ENCODE data around the gene FHIT. TPM values are rescaled to one million over a fixed set of nuclear protein-coding genes. Genes with fewer than 3 reads are reported as not detected.

The FHIT gene
- total and polyA plus RNA-seq, 11 donors: 4.2 to 26.8 (median 16.5) TPM

DNA sequence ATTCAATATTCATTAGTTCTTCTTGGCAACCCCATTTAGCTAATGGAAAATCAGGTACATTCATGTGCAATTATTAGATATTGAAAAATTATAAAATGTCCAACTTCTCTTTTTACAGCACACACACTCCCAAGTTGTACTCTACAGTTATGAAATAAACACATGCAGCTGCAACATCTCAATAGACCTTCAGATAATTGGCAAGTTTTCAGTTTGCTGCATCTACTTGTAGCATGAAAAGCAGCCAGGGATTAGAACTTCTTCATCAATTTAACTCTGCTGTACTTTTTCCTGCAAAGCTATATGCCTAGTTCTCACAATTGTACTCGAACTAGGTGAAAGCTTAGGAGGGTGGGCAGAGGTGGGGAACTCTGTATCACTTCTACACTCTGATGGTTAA, 46.6 kb upstream of the FHIT start:
- WGBS, 4 donors: 62 to 67% (median 65%) methylated on average over 1 of the region's 1 CpG

DNA sequence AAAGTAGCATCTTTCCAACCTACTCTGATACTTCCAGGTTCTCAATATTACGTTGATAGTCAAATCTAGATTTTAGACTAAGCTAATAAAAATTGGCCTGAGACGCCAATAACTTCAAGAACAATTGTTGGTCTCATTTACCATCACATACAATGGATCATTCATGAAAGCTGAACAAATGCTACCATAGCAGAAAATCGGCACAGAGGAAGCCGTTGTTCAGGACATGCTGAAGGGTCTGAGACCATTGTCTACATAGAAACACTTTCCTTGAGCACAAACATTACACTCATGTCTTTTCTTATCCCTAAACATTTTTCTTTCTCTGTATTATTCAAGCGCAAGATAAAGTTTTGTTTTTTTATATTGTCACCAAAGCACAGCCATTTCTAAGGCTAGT, 37.2 kb upstream of the FHIT start:
- Histone ChIP-seq H3K27me3 (peaks cover 0 to 8% (median 0%) of the 10 kb centered on the region in 9 donors), H3K4me3 (no peak overlapping the region), H3K4me1 (no peaks in the 10 kb centered on the region), H3K36me3 (no peaks in the 10 kb centered on the region), H3K27ac (no peak overlapping the region), H3K9me3 (no peaks in the 10 kb centered on the region)
- 86 to 93% (median 87%) methylated on average over 5 of the region's 5 CpGs for WGBS, 4 donors
- TF ChIP-seq POLR2A (IDR thresholded peaks at IDR 0.05): no peak
- intact Hi-C loops (cut with DNase I): no loop called here
- DNase-seq: no peak
- ATAC-seq: no peak

More for the DNA sequence above, 46.6 kb upstream of the FHIT start:
- ATAC-seq: no peak
- Histone ChIP-seq H3K9me3 (no peaks in the 10 kb centered on the region), H3K36me3 (no peaks in the 10 kb centered on the region), H3K27me3 (no peaks in the 10 kb centered on the region), H3K27ac (no peak overlapping the region), H3K4me3 (no peak overlapping the region), H3K4me1 (no peaks in the 10 kb centered on the region)
- no peak for DNase-seq
- TF ChIP-seq, protein P1, sequence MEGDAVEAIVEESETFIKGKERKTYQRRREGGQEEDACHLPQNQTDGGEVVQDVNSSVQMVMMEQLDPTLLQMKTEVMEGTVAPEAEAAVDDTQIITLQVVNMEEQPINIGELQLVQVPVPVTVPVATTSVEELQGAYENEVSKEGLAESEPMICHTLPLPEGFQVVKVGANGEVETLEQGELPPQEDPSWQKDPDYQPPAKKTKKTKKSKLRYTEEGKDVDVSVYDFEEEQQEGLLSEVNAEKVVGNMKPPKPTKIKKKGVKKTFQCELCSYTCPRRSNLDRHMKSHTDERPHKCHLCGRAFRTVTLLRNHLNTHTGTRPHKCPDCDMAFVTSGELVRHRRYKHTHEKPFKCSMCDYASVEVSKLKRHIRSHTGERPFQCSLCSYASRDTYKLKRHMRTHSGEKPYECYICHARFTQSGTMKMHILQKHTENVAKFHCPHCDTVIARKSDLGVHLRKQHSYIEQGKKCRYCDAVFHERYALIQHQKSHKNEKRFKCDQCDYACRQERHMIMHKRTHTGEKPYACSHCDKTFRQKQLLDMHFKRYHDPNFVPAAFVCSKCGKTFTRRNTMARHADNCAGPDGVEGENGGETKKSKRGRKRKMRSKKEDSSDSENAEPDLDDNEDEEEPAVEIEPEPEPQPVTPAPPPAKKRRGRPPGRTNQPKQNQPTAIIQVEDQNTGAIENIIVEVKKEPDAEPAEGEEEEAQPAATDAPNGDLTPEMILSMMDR (IDR thresholded peaks at IDR 0.05): no peak
- intact Hi-C loops (cut with DNase I): no loop called here

DNA sequence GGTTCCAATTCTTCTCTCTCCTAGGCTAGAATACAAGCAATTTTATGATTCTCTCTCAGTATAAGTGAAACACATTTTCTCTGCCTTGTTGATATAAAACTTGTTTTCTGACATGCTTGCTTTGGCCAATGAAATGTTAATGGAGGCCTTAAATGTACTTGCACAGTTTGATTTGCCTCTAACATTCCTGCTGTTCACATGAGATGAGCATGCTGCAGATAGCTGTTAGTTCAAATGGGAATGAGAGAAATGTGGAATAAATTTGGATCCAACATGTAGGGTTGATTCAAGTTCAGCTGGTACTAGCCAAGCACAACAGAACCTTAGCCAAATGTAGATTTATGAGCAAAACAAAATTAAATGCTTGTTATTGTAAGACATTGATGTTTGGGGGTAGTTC, 32.6 kb upstream of the FHIT start:
- intact Hi-C loops (cut with DNase I): no loop called here
- no peak for TF ChIP-seq POLR2A (IDR thresholded peaks at IDR 0.05)
- TF ChIP-seq, protein P1 (IDR thresholded peaks at IDR 0.05): no peak
- H3K36me3 ChIP-seq: no peaks in the 10 kb centered on the region
- H3K9me3 ChIP-seq: no peaks in the 10 kb centered on the region
- no peaks in the 10 kb centered on the region for H3K27me3 ChIP-seq
- no peak overlapping the region for H3K27ac ChIP-seq
- H3K4me1 ChIP-seq: no peaks in the 10 kb centered on the region
- no peak for ATAC-seq
- no peak overlapping the region for H3K4me3 ChIP-seq
- DNase-seq: no peak

DNA sequence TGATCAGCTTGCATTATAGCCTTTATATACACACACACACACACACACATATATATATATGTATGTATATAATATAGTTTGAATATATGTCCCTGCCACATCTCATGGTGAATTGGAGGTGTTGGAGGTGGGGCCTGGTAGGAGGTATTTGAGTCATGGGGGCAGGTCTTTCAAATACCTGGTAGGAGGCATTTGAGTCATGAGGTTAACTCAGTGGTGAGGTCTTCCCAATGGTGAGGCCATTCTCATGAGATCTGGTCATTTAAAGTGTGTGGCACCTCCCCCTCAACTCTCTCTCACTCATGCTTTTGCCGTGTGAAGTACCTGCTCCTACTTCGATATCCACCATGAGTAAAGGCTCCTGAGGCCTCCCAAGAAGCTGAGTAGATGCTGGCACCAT, 27.5 kb upstream of the FHIT start:
- no peak for ATAC-seq
- Histone ChIP-seq H3K27me3 (no peaks in the 10 kb centered on the region), H3K27ac (no peak overlapping the region), H3K4me1 (no peaks in the 10 kb centered on the region), H3K36me3 (no peaks in the 10 kb centered on the region), H3K4me3 (no peak overlapping the region), H3K9me3 (peaks cover 0 to 5% (median 0%) of the 10 kb centered on the region in 12 donors)
- TF ChIP-seq, protein P1 (IDR thresholded peaks at IDR 0.05): no peak
- no peak for TF ChIP-seq POLR2A (IDR thresholded peaks at IDR 0.05)
- WGBS, 4 donors: 94 to 98% (median 97%) methylated on average over 2 of the region's 2 CpGs
- intact Hi-C loops (cut with DNase I): no loop called here
- DNase-seq: no peak

DNA sequence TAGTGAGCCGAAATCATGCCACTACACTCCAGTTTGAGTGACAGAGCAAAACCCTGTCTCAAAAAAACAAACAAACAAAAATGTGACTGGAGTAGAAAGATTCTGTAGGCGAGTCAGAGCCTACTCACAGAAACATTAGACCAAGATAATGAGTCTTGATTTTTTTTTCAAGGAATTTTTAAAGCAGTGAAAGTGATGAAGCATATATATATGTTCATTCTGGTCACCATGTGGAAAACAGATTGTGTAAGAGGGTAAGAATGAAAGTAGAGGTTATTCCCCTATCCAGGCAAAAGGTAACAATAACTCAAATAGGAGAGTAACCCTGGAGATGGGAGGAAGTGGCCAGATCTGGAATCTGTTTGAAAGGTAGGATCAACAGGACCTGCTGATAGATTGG, 26.2 kb upstream of the FHIT start:
- H3K27ac ChIP-seq: no peak overlapping the region
- no peak for ATAC-seq
- H3K27me3 ChIP-seq: no peaks in the 10 kb centered on the region
- TF ChIP-seq, protein P1 (IDR thresholded peaks at IDR 0.05): no peak
- no peak for TF ChIP-seq POLR2A (IDR thresholded peaks at IDR 0.05)
- no peak overlapping the region for H3K4me3 ChIP-seq
- DNase-seq: no peak
- WGBS, 4 donors: 90 to 96% (median 92%) methylated on average over 2 of the region's 2 CpGs
- H3K4me1 ChIP-seq: no peaks in the 10 kb centered on the region
- H3K36me3 ChIP-seq: no peaks in the 10 kb centered on the region
- peaks cover 0 to 5% (median 0%) of the 10 kb centered on the region in 12 donors for H3K9me3 ChIP-seq
- intact Hi-C loops (cut with DNase I): no loop called here
